HG03025 (cell line): ENCODE data around the gene ZMPSTE24.
"Not testable (repeated sequence)": the region's sequence is repeated elsewhere in the genome, so short reads cannot be mapped to it uniquely, and the experiment has no call there.

Experiments used
- ATAC-seq: cut with Tn5 transposase; IDR thresholded peaks from one replicate; pipeline ENCODE4 v1.9.1; 2021; ENCODE audit warnings: mild to moderate bottlenecking, moderate library complexity; ENCODE audit not compliant: unreplicated experiment, low FRiP score

Gene ZMPSTE24

DNA sequence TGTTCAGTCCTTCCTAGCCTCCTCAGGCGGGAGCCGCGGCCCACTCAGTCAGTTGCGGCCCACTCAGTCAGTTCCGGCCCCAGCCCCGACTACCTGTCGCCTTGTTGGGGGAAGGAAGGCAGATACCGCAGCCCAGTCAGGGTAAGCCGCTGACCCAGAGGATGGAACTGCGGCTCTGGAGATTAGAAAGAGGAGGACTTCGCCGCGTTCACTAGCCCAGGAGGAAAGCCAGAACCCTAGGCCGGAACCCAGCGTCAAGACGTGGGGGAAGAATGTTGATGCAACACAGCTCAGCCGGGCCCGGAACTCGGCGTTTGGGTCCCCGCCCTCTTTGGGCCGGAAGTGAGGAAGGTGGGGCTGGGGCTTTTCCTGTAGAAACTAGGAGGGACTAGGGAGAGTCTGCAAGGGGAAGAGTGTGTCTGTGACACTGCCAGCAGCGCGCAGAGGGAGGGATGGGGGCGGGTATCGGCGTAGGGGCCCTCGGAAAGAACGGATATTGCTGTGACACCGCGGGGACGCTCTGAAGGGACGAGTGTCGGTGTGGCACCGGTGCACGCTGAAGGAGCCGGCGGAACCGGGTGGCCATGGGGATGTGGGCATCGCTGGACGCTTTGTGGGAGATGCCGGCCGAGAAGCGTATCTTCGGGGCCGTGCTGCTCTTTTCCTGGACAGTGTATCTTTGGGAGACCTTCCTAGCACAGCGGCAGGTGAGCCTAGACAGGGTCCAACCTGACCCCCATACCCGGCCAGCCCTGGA lies at the start of gene ZMPSTE24:
Gene ZMPSTE24 (plus strand): TSS at position 549 of the 757 bp plus-strand sequence. CDS start 36 bp downstream, at position 585.
- ATAC-seq = peak; percentile 90

- ATAC-seq = no peak
Observed at GRCh38 chr1:40210511-40211204, 47.4 kb upstream of the ZMPSTE24 start.

DNA sequence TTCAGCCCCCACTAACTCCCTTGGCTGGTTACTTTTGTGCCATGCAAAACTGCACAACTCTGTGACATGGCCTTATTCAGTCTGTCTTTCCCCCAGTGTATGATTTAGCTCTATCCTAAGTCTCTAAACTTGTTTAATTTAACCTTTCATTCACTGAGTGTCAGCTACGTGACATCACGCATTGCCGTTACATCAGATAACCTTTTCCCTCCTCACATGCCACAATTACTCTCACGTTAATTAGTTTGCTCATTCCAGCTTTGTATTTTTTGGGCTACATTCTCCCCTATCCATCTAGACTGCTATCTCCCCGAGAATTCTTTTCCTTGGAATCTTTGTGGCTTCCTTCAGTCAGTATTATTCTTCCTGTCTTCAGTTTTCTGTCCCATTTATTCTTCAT lies 39.7 kb upstream of the ZMPSTE24 start:
- no peak for ATAC-seq

- ATAC-seq = not testable (repeated sequence)
Observed at GRCh38 chr1:40221471-40221905, 36.5 kb upstream of the ZMPSTE24 start.

- ATAC-seq = no peak
Observed at GRCh38 chr1:40221977-40222772, 35.9 kb upstream of the ZMPSTE24 start.

DNA sequence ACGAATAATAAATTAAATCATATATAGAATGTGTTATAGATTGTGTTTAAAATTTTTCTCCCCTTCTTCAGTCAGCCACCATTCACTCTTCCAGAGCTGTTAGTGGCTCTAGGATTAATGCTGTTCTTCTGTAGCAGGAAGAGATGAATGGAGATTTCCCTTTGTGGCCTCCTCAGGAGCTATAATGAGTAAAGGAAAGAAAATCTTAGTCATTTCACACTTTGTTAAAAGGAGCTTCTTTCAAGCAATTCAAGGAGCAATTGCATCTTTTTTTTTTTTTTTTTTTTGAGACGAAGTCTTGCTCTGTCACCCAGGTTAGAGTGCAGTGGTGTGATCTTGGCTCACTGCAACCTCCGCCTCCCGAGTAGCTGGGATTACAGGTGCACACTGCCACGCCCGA lies 34.0 kb upstream of the ZMPSTE24 start:
- no peak for ATAC-seq

DNA sequence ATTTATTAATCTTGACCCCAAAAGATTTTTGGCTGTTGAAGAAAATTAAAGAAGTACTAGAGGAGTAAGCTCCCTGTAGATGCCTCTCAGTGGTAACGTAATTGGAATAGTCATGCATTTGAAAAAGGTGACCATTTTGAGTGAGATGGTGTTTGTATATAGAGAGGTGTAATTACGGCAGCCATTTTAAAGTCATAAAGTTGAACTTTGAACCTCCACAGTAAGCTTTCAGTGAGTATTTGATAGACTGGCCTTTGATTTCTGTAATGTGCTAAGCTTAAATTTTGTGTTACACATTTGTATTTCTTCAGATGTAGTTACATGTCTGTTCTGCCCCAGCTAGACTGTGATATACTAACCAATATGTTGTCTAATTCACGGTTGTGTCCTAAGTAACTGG lies 31.8 kb upstream of the ZMPSTE24 start:
- no peak for ATAC-seq

DNA sequence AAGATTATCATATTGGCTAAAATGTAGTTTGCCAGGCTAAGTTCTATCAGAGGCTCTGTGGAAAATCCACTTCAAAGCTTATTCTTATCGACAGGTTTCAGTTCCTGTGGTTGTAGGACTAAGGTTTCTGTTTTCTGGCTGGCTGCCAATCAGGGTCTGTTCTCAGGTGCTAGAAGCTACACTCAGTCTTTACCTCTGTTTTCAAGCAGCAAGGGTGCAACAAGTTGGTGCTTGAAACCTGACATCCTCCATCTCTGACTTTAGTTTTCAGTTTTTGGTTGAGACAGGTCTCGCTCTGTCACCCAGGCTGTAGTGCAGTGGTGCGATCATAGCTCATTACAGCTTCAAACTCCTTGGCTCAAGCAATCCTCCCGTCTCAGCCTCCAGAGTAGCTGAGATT lies 25.6 kb upstream of the ZMPSTE24 start:
- ATAC-seq = peak; percentile 88

GRCh38 chr1:40239626-40240025 lies 18.4 kb upstream of the ZMPSTE24 start:
- ATAC-seq = no peak

DNA sequence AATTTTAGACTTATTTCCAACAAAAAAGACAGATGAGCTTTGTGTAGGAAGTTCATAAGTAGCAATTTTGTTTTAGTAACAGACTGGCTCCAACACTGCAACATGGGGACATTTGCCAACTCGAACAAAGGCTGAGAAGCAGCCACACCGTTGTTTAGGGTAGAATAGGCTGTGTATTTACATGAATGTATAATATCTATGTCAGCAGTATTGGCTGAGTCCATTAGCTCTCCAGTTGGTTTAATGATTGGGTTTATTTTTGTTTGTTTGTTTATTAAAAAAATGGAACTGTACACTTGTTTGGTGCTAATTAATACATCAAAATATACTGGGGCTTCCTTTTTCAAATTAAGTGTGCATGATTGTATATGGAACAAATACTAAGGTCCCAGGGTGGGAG lies 17.6 kb upstream of the ZMPSTE24 start:
- no peak for ATAC-seq

GRCh38 chr1:40241362-40241761 lies 16.7 kb upstream of the ZMPSTE24 start:
- ATAC-seq = no peak

DNA sequence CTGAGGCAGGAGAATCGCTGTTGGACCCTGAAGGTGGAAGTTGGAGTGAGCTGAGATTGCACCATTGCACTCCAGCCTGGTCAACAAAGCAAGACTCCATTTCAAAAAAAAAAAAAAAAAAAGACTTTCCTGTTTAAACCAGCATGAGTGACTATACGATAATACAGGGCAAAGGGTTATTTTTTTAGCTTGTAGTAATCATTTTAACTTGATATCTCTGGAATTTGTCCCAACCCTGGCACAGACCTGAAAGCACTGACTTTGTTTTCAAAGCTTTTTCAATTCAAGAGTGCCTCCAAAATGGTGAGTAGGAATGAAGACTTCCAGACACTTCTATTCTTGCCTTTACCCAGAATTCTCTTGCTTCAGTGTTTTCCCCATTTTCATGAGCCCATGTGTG lies 14.7 kb upstream of the ZMPSTE24 start:
- no peak for ATAC-seq

DNA sequence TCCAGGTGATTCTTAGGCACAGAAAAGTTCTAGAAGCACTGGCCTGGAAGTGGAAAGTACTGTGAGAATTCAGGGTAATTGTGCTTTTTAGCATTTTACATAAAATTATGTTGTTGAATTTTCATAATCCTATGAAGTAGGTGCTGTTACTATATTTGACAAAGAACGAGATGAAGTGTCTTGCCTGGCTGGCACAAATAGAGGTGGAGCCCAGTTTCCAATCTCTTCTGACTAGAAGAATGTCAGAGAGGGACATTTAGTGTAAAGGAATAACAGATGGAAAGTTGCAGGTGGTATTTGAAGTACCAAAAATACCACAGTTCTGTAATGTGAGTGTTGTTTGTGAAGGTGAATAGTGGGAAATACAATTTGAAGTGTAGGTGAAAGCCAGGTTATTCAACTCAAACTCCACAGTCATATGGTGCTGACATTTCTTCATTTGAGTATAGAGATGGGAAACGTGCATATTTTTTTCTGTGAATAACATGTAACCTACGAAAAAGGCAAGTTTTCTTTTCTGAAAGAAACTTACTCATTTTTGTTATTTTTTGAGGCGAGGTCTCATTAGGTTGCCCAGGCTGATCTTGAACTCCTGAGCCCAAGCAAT lies 13.8 kb upstream of the ZMPSTE24 start:
- ATAC-seq = no peak

- no peak for ATAC-seq
Observed at GRCh38 chr1:40245686-40246085, 12.3 kb upstream of the ZMPSTE24 start.

GRCh38 chr1:40247655-40248054 lies 10.4 kb upstream of the ZMPSTE24 start, which contains the start of gene TMCO2:
Gene TMCO2, plus strand, starts transcription at chr1:40247937. Its CDS starts 57 bp downstream, at chr1:40247994.
- no peak for ATAC-seq

DNA sequence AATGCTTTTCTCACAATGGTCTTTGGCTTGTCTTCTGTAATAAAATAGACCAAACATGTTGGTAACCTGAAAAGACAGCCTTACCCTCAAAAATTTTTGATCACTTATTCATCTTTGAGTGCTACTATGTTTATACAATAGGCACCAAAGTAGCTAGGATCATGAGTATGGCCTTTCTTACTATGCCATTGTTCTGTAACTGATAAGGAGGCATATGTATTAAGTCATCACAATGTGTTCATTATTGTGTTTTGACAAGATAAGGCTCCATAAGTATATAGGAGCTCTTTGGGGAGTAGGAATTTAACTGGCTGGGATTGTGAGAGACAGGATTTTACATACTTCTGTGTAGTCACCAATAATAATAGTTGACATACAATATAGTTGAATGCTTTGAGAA lies 9.6 kb upstream of the ZMPSTE24 start:
- ATAC-seq = no peak

DNA sequence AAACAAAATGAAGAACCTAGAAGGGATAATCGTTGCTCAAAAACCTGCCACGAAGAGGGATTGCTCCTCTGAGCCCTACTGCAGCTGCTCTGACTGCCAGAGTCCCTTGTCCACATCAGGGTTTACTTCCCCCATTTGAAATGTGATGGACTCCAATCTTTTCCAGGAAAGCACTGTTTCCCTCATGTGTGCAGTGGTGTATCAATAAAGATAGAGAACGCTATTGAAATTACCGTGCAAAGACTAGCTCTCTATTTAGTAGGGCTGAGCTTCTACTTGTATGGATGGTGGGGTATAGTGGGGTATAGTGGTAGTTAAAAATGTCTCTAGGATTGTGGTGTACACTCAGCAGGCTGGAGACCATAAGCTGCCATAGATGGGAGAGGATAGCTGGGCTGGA lies 6.6 kb upstream of the ZMPSTE24 start:
- no peak for ATAC-seq

DNA sequence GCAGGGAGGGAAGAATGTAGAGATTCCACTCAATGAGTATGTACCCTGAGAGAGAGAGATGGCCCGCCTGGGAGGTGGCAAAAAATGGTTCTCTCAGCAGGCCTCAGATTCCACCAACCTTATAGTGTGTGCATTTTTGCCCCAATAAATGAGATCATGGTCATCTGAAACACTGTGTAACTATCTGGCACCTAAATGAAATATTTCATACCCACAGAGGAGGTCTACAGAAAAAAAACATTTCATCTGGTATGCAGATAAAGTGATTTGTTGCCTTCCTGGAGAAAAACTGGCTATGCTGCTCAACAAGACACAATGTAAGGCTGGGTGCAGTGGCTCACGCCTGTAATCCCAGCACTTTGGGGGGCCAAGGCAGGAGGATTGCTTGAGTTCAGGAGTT lies 5.4 kb upstream of the ZMPSTE24 start:
- ATAC-seq = no peak

DNA sequence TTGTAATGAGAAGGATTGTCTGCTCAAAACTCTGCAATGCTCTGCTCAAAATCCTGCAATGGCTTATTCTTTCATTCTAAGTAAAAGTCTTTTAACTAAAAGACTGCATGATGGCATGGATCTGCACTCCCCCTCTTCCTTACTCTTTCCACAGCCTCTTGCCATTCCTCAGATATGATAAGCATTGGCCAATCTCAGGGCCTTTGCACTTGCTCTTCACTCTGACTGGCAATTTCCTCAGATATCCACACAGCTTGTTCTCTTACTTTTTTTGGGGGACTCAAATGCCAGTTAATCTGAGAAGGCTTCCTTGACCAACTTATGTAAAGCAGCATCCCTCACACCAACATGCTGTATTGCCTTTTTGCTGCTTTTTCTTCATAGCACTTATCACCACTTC lies 2.8 kb upstream of the ZMPSTE24 start:
- ATAC-seq = no peak

DNA sequence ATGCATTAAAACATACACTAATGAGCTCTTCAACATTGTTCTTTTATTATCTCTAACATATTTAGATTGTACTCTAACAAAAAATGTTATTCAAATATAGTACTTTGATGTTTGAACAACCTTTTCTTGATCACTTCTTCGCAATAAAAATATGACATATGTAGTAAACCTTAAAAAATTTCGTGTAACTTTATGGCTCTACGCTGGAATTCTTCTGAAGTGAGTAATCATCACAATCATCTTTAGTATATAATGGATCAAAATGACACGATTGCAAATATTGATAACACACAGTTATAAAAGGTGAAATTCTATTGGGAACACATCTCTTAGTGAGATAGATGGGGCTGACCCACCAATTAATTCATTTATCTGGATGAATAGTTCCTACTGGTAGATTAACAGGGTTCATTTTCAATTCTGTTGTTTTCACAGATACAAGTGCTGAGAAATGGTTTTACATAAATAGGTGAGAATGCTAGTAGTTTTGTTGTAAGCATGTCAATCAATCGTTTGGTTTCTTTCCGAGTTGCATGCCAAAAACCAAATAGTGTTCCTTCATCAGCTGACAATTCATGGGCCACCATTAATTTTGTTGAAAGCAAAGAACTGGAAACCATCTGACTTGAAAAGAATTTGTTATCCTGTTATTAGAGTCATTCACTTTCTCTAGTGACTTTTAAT lies 1.5 kb upstream of the ZMPSTE24 start:
- no peak for ATAC-seq
